ENCODE results near the gene LINS1. TPM values are rescaled to one million over a fixed set of nuclear protein-coding genes. Genes with fewer than 3 reads are reported as not detected.

LINS1 gene
- total and polyA plus RNA-seq, 2 donors (not counting 3 experiments of a cell fraction or from before 2014, with no cell fraction given) = 6.9 to 14.7 TPM

DNA sequence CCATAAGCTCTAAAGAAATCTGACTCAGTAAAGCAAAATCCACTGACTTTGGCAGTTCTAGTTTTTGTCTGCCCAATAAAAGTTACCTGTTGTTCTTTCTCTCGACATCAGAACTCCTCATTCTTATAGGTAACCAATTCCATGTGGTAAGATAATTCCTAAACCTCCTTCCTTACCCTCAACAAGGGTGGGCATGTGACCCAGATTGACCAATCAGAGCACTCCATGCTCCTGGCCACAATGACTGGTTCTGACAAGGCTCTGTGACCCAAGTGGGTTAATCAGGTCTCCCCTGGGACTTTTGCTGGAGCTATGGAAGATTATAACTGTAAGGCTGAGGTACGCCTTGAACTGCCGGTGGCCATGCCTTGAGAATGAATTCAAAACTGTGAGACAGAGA is 31.7 kb downstream of the LINS1 start:
- Histone ChIP-seq H3K79me2 (ENCODE audit: control insufficient read depth, insufficient read depth, low read length) (no peaks in the 10 kb centered on the region), H3K4me3 (replicated peaks in 1 of 3; ENCODE audit: insufficient read depth in 1 of 3, low read depth in 1 of 3, low read length in 3 of 3) (no peak overlapping the region), H3K36me3 (ENCODE audit: control insufficient read depth in 2 of 2, extremely low read depth in 1 of 2, insufficient read depth in 2 of 2, low read length in 2 of 2) (peaks cover 2 to 11% of the 10 kb centered on the region in 2 experiments), H3K4me2 (ENCODE audit: insufficient read depth, low read length) (no peak overlapping the region), H3K9me3 (replicated peaks; ENCODE audit: control insufficient read depth, insufficient read depth, low read length) (no peaks in the 10 kb centered on the region), H3K27ac (ENCODE audit: insufficient read depth, low read depth, low read length) (no peak overlapping the region), H3K27me3 (ENCODE audit: control insufficient read depth in 2 of 2, insufficient read depth in 2 of 2, low read length in 2 of 2) (no peaks in the 10 kb centered on the region), H3K4me1 (ENCODE audit: control insufficient read depth, extremely low read depth, insufficient read depth, low read length) (no peaks in the 10 kb centered on the region), H3K9me1 (replicated peaks; ENCODE audit: control insufficient read depth, extremely low read depth, insufficient read depth, low read length) (no peaks in the 10 kb centered on the region), H2AFZ (ENCODE audit: low read depth, low read length) (no peak overlapping the region), H3K9ac (replicated peaks; ENCODE audit: extremely low read depth, insufficient read depth, low read length) (no peak overlapping the region), H4K20me1 (replicated peaks; ENCODE audit: control insufficient read depth, extremely low read depth, insufficient read depth, low read length) (no peaks in the 10 kb centered on the region)
- ChIA-PET POLR2A (no interaction called here), CTCF (interaction anchor here (1.1 to 2.9 kb wide), 3 partner anchors 220 to 1297 kb away, joined by 3 to 16 read pairs (median 4); partner anchors contain the start of gene ADAMTS17)
- DNase-seq (ENCODE audit: low read depth, low spot score) = no peak
- TF ChIP-seq MYC (IDR thresholded peaks at IDR 0.05; ENCODE audit: low read depth, low read length) (no peak), POLR2AphosphoS5 (IDR thresholded peaks at IDR 0.05; ENCODE audit: insufficient read depth, low read depth, low read length) (no peak), FOS (IDR thresholded peaks at IDR 0.05; ENCODE audit: borderline replicate concordance, insufficient read depth, low read length) (no peak), POLR2A (IDR thresholded peaks at IDR 0.05; ENCODE audit: low read depth, low read length) (no peak), EZH2 (IDR thresholded peaks at IDR 0.05; ENCODE audit: borderline replicate concordance, low read depth, low read length, severe bottlenecking) (no peak), GATA2 (IDR thresholded peaks at IDR 0.05; ENCODE audit: insufficient read depth, insufficient read length, low read depth, low read length) (no peak), JUN (IDR thresholded peaks at IDR 0.05; ENCODE audit: borderline replicate concordance, insufficient read depth, insufficient read length, low read depth) (no peak)
- TF ChIP-seq, protein P1, sequence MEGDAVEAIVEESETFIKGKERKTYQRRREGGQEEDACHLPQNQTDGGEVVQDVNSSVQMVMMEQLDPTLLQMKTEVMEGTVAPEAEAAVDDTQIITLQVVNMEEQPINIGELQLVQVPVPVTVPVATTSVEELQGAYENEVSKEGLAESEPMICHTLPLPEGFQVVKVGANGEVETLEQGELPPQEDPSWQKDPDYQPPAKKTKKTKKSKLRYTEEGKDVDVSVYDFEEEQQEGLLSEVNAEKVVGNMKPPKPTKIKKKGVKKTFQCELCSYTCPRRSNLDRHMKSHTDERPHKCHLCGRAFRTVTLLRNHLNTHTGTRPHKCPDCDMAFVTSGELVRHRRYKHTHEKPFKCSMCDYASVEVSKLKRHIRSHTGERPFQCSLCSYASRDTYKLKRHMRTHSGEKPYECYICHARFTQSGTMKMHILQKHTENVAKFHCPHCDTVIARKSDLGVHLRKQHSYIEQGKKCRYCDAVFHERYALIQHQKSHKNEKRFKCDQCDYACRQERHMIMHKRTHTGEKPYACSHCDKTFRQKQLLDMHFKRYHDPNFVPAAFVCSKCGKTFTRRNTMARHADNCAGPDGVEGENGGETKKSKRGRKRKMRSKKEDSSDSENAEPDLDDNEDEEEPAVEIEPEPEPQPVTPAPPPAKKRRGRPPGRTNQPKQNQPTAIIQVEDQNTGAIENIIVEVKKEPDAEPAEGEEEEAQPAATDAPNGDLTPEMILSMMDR (IDR thresholded peaks at IDR 0.05; ENCODE audit: extremely low read depth in 1 of 2, insufficient read depth in 1 of 2, low read depth in 1 of 2, low read length in 2 of 2) = no peak
- TF ChIP-seq, protein P2, sequence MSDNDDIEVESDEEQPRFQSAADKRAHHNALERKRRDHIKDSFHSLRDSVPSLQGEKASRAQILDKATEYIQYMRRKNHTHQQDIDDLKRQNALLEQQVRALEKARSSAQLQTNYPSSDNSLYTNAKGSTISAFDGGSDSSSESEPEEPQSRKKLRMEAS (IDR thresholded peaks at IDR 0.05; ENCODE audit: insufficient read depth, insufficient read length) = no peak
- FAIRE-seq = no peak
- intact Hi-C loops (cut with micrococcal nuclease) = loop anchor here (1.0 kb wide), 1 partner anchor 228 kb away; no protein-coding TSS in a partner anchor
- dilution Hi-C loops (cut with MboI; ENCODE audit: extremely low pct_ligation_motif_present, low sequenced_read_pairs) = no loop called here
- no TSS peak for BruUV-seq (replicated peaks)

Data from endothelial cell of umbilical vein (primary cell).